ENCODE results near the gene CLDN4.

CLDN4 gene

DNA sequence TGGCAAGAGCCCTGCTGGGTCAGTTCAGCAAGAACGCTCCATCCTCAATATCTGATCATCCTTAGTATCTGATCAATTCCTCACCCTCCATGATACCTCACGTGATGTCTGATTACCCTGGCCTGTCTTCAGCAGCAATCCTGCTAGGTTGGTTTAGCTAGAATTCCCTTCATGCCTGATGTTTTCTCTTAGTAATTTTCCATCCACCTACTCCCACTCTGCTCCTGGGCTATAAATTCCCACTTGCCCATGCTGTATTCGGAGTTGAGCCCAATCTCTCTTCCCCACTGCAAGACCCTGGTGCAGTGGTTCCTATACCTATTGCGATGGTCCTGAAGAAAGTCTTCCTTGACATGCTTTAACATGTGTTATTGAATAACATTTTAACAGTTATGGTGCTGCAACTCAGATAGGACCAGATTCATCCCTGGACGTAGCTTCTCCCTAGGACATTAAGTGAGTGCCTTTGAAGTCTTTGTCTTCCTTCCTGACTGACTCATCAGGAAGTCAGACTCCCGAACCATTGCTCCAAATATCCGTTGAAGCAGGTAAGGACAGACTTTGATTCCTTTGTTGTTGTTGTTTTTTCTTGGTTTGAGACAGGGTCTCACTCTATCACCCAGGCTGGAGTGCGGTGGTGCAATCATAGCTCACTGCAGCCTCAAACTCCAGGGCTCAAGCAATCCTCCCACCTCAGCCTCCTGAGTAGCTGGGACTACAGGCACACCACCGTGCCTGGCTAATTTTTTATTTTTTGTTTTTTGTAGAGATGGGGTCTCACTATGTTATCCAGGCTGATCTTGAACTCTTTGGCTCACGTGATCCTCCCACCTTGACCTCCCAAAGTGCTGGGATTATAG, 31.3 kb upstream of the CLDN4 start:
- ChIA-PET CTCF (no interaction called here), POLR2A (no interaction called here)
- no peak for DNase-seq (ENCODE audit: extremely low spot score)
- no peak for TF ChIP-seq CTBP1 (IDR thresholded peaks at IDR 0.05; ENCODE audit: borderline replicate concordance)
- no peak for TF ChIP-seq ELF4 (IDR thresholded peaks at IDR 0.05)

GRCh38 chr7:73801577-73801976, 29.2 kb upstream of the CLDN4 start:
- TF ChIP-seq SUZ12 (IDR thresholded peaks at IDR 0.05) (no peak), BHLHE40 (IDR thresholded peaks at IDR 0.05; ENCODE audit: borderline replicate concordance) (no peak), FOXK2 (IDR thresholded peaks at IDR 0.05) (no peak), NFRKB (IDR thresholded peaks at IDR 0.05) (no peak), CTBP1 (IDR thresholded peaks at IDR 0.05; ENCODE audit: borderline replicate concordance) (no peak), ZNF384 (IDR thresholded peaks at IDR 0.05) (no peak), TARDBP (IDR thresholded peaks at IDR 0.05) (no peak), FOXA1 (IDR thresholded peaks at IDR 0.05) (no peak), L3MBTL2 (conservative IDR thresholded peaks at IDR 0.05) (no peak), ARNT (IDR thresholded peaks at IDR 0.05) (no peak), LEF1 (IDR thresholded peaks at IDR 0.05; ENCODE audit: borderline replicate concordance) (no peak), ELF4 (IDR thresholded peaks at IDR 0.05) (no peak), FOXM1 (IDR thresholded peaks at IDR 0.05; ENCODE audit: borderline replicate concordance) (no peak), SP1 (IDR thresholded peaks at IDR 0.05) (no peak), HDGF (IDR thresholded peaks at IDR 0.05; ENCODE audit: borderline replicate concordance) (no peak)
- TF ChIP-seq, protein P1, sequence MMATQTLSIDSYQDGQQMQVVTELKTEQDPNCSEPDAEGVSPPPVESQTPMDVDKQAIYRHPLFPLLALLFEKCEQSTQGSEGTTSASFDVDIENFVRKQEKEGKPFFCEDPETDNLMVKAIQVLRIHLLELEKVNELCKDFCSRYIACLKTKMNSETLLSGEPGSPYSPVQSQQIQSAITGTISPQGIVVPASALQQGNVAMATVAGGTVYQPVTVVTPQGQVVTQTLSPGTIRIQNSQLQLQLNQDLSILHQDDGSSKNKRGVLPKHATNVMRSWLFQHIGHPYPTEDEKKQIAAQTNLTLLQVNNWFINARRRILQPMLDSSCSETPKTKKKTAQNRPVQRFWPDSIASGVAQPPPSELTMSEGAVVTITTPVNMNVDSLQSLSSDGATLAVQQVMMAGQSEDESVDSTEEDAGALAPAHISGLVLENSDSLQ (IDR thresholded peaks at IDR 0.05), result no peak
- ChIA-PET CTCF (no interaction called here), POLR2A (no interaction called here)
- no peak for DNase-seq (ENCODE audit: extremely low spot score)

GRCh38 chr7:73802459-73802858, 28.3 kb upstream of the CLDN4 start:
- CTCF ChIA-PET, result no interaction called here
- TF ChIP-seq ARNT (IDR thresholded peaks at IDR 0.05) (no peak), HDGF (IDR thresholded peaks at IDR 0.05; ENCODE audit: borderline replicate concordance) (no peak), FOXA1 (IDR thresholded peaks at IDR 0.05) (no peak), SP1 (IDR thresholded peaks at IDR 0.05) (no peak), NFRKB (IDR thresholded peaks at IDR 0.05) (no peak), ZNF384 (IDR thresholded peaks at IDR 0.05) (no peak), LEF1 (IDR thresholded peaks at IDR 0.05; ENCODE audit: borderline replicate concordance) (no peak), SUZ12 (IDR thresholded peaks at IDR 0.05) (no peak), TARDBP (IDR thresholded peaks at IDR 0.05) (no peak), L3MBTL2 (conservative IDR thresholded peaks at IDR 0.05) (no peak), ELF4 (IDR thresholded peaks at IDR 0.05) (no peak), FOXK2 (IDR thresholded peaks at IDR 0.05) (no peak), FOXM1 (IDR thresholded peaks at IDR 0.05; ENCODE audit: borderline replicate concordance) (no peak), CTBP1 (IDR thresholded peaks at IDR 0.05; ENCODE audit: borderline replicate concordance) (no peak), BHLHE40 (IDR thresholded peaks at IDR 0.05; ENCODE audit: borderline replicate concordance) (no peak)
- TF ChIP-seq, protein P1 (IDR thresholded peaks at IDR 0.05), result no peak
- DNase-seq (ENCODE audit: extremely low spot score), result no peak
- POLR2A ChIA-PET, result no interaction called here

GRCh38 chr7:73809467-73809951, 21.3 kb upstream of the CLDN4 start:
- POLR2A ChIA-PET, result no interaction called here
- CTCF ChIA-PET, result interaction anchor here (0.6 kb wide), 1 partner anchor 49 kb away, joined by 3 read pairs; no protein-coding TSS in a partner anchor
- no peak for TF ChIP-seq LEF1 (IDR thresholded peaks at IDR 0.05; ENCODE audit: borderline replicate concordance)
- no peak for TF ChIP-seq TARDBP (IDR thresholded peaks at IDR 0.05)
- no peak for TF ChIP-seq CTBP1 (IDR thresholded peaks at IDR 0.05; ENCODE audit: borderline replicate concordance)
- TF ChIP-seq L3MBTL2 (conservative IDR thresholded peaks at IDR 0.05), result no peak
- TF ChIP-seq ARNT (IDR thresholded peaks at IDR 0.05), result no peak
- no peak for TF ChIP-seq FOXK2 (IDR thresholded peaks at IDR 0.05)
- TF ChIP-seq SUZ12 (IDR thresholded peaks at IDR 0.05), result no peak
- TF ChIP-seq SP1 (IDR thresholded peaks at IDR 0.05), result no peak
- no peak for TF ChIP-seq ZNF384 (IDR thresholded peaks at IDR 0.05)
- no peak for TF ChIP-seq FOXA1 (IDR thresholded peaks at IDR 0.05)
- DNase-seq (ENCODE audit: extremely low spot score), result no peak

- CTCF ChIA-PET, result interaction anchor here (1.4 to 1.7 kb wide), 3 partner anchors 16 to 40 kb away, joined by 3 to 4 read pairs (median 3); partner anchors contain the start of gene METTL27
Measured at GRCh38 chr7:73810998-73811360, 19.8 kb upstream of the CLDN4 start.

More at GRCh38 chr7:73810998-73811360, 19.8 kb upstream of the CLDN4 start:
- DNase-seq (ENCODE audit: extremely low spot score), result no peak
- POLR2A ChIA-PET, result interaction anchor here (1.1 kb wide), 1 partner anchor 31 kb away, joined by 3 read pairs; the partner anchor contains the start of gene METTL27
- TF ChIP-seq ZNF384 (IDR thresholded peaks at IDR 0.05) (no peak), NFRKB (IDR thresholded peaks at IDR 0.05) (no peak), LEF1 (IDR thresholded peaks at IDR 0.05; ENCODE audit: borderline replicate concordance) (no peak), BHLHE40 (IDR thresholded peaks at IDR 0.05; ENCODE audit: borderline replicate concordance) (no peak), FOXM1 (IDR thresholded peaks at IDR 0.05; ENCODE audit: borderline replicate concordance) (no peak), SP1 (IDR thresholded peaks at IDR 0.05) (no peak), ELF4 (IDR thresholded peaks at IDR 0.05) (no peak), FOXA1 (IDR thresholded peaks at IDR 0.05) (no peak), TARDBP (IDR thresholded peaks at IDR 0.05) (no peak), ARNT (IDR thresholded peaks at IDR 0.05) (no peak), FOXK2 (IDR thresholded peaks at IDR 0.05) (no peak), CTBP1 (IDR thresholded peaks at IDR 0.05; ENCODE audit: borderline replicate concordance) (no peak), L3MBTL2 (conservative IDR thresholded peaks at IDR 0.05) (no peak), HDGF (IDR thresholded peaks at IDR 0.05; ENCODE audit: borderline replicate concordance) (no peak), SUZ12 (IDR thresholded peaks at IDR 0.05) (no peak)
- TF ChIP-seq, protein P1 (IDR thresholded peaks at IDR 0.05), result no peak
